Neural cell (in vitro differentiated cells): ENCODE data around the gene TXN2.

Experiments used
- EP300 ChIP-seq: fragments of 450-650 bp; conservative IDR thresholded peaks from 2 replicates; pipeline ENCODE4 v1.6.1; 2014; ENCODE audit warnings: antibody characterized with exemption, mild to moderate bottlenecking, moderate library complexity; ENCODE audit not compliant: poor library complexity, severe bottlenecking
- EZH2 ChIP-seq: fragments of 200-600, 300-800 bp; shearing (Covaris generic), sonication (generic); IDR thresholded peaks from 2 replicates; pipeline ENCODE4 v1.6.1; 2014; ENCODE audit warnings: antibody characterized with exemption, low read length, borderline replicate concordance, mild to moderate bottlenecking; ENCODE audit not compliant: insufficient read depth, poor library complexity, severe bottlenecking
- MXI1 ChIP-seq: fragments of 450-650 bp; conservative IDR thresholded peaks from 2 replicates; pipeline ENCODE4 v1.6.1; 2014; ENCODE audit warnings: antibody characterized with exemption, mild to moderate bottlenecking; ENCODE audit not compliant: poor library complexity, severe bottlenecking
- POLR2AphosphoS5 ChIP-seq: IDR thresholded peaks from 2 replicates; pipeline ENCODE4 v1.6.1; 2012
- RAD21 ChIP-seq: fragments of 450-650 bp; conservative IDR thresholded peaks from 2 replicates; pipeline ENCODE4 v1.6.1; 2014; ENCODE audit warnings: antibody characterized with exemption, mild to moderate bottlenecking, moderate library complexity
- TAF1 ChIP-seq: IDR thresholded peaks from 2 replicates; pipeline ENCODE4 v1.6.1; 2012; ENCODE audit warnings: low read depth
- TF ChIP-seq, protein P1 (sequence below): fragments of 450-650 bp; IDR thresholded peaks from 2 replicates; pipeline ENCODE4 v1.5.1; 2014; ENCODE audit warnings: antibody characterized with exemption, mild to moderate bottlenecking, moderate library complexity; ENCODE audit not compliant: poor library complexity, severe bottlenecking
- TF ChIP-seq, protein P2 (sequence below): IDR thresholded peaks from 2 replicates; pipeline ENCODE4 v1.6.1; 2012; ENCODE audit warnings: borderline replicate concordance

DNA sequence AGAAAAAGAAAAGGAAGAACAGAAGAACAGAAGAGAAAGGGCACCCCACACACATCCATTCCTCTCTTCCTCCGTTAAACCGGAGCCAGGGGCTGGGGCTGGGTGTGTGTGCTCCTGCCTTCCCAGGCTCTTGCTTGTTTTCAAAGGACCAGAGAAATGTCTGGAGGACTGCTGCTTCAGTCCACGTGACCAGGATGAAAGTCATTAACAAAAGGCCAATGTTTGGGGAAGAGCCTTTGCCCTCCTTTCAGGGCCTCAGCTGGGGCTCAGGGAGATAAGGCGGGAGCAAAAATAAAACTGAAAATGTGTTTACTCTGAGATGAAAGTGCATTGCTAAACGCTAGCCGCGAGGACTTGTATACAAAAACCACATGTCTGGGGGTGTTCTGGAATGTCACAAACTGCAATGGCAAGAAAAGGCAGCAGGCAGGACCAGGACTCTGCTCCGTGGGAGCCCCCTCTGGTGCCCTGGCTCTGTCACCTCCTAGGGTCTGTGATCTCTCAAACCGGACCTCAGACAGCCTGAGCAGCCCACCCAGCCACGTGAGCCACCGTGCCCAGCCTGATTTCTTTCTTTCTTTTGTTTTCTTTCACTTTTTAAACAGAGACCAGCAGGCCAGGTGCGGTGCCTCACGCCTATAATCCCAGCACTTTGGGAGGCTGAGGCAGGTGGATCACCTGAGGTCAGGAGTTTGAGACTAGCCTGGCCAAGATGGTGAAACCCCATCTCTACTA is 62.1 kb downstream of the TXN2 start:
- TF ChIP-seq TAF1 (no peak), EZH2 (no peak), POLR2AphosphoS5 (no peak), MXI1 (no peak), RAD21 (no peak), EP300 (no peak)
- TF ChIP-seq, protein P1, sequence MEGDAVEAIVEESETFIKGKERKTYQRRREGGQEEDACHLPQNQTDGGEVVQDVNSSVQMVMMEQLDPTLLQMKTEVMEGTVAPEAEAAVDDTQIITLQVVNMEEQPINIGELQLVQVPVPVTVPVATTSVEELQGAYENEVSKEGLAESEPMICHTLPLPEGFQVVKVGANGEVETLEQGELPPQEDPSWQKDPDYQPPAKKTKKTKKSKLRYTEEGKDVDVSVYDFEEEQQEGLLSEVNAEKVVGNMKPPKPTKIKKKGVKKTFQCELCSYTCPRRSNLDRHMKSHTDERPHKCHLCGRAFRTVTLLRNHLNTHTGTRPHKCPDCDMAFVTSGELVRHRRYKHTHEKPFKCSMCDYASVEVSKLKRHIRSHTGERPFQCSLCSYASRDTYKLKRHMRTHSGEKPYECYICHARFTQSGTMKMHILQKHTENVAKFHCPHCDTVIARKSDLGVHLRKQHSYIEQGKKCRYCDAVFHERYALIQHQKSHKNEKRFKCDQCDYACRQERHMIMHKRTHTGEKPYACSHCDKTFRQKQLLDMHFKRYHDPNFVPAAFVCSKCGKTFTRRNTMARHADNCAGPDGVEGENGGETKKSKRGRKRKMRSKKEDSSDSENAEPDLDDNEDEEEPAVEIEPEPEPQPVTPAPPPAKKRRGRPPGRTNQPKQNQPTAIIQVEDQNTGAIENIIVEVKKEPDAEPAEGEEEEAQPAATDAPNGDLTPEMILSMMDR = no peak
- TF ChIP-seq, protein P2, sequence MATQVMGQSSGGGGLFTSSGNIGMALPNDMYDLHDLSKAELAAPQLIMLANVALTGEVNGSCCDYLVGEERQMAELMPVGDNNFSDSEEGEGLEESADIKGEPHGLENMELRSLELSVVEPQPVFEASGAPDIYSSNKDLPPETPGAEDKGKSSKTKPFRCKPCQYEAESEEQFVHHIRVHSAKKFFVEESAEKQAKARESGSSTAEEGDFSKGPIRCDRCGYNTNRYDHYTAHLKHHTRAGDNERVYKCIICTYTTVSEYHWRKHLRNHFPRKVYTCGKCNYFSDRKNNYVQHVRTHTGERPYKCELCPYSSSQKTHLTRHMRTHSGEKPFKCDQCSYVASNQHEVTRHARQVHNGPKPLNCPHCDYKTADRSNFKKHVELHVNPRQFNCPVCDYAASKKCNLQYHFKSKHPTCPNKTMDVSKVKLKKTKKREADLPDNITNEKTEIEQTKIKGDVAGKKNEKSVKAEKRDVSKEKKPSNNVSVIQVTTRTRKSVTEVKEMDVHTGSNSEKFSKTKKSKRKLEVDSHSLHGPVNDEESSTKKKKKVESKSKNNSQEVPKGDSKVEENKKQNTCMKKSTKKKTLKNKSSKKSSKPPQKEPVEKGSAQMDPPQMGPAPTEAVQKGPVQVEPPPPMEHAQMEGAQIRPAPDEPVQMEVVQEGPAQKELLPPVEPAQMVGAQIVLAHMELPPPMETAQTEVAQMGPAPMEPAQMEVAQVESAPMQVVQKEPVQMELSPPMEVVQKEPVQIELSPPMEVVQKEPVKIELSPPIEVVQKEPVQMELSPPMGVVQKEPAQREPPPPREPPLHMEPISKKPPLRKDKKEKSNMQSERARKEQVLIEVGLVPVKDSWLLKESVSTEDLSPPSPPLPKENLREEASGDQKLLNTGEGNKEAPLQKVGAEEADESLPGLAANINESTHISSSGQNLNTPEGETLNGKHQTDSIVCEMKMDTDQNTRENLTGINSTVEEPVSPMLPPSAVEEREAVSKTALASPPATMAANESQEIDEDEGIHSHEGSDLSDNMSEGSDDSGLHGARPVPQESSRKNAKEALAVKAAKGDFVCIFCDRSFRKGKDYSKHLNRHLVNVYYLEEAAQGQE = no peak
